K562 (cell line): ENCODE data around the gene MAGI2. TPM values are rescaled to one million over a fixed set of nuclear protein-coding genes. Genes with fewer than 3 reads are reported as not detected.

Experiments used
- CHCHD3 ChIP-seq: fragments of 250-450 bp; sonication (Bioruptor Pico); IDR thresholded peaks from 2 replicates; pipeline ENCODE4 v2.1.2; 2022; ENCODE audit warnings: mild to moderate bottlenecking
- KLF16 ChIP-seq: IDR thresholded peaks from 2 replicates; pipeline ENCODE4 v1.6.1; 2016; ENCODE audit warnings: antibody characterized with exemption
- MYBL2 ChIP-seq, 2 experiments: fragments of 450-650 bp in 1 of 2; sonication (generic) in 1 of 2; formaldehyde crosslinking in 1 of 2; IDR thresholded peaks; 2 replicates each; pipeline versions ENCODE4 v1.6.1 to v1.8.1; 2017 to 2022; ENCODE audit warnings: borderline replicate concordance in 1 of 2, inconsistent platforms in 1 of 2, low read depth in 1 of 2, mild to moderate bottlenecking in 1 of 2, missing genetic modification reagents in 1 of 2, moderate library complexity in 1 of 2
- RBFOX2 ChIP-seq: fragments of 200-400 bp; formaldehyde crosslinking; IDR thresholded peaks from 2 replicates; pipeline ENCODE4 v1.6.1; 2017; ENCODE audit warnings: low read depth, mild to moderate bottlenecking, low read length, moderate library complexity
- SRSF9 ChIP-seq: fragments of 200-400 bp; formaldehyde crosslinking; IDR thresholded peaks from 2 replicates; pipeline ENCODE4 v1.6.1; 2017; ENCODE audit warnings: low read depth, low read length, borderline replicate concordance
- U2AF2 ChIP-seq: fragments of 200-400 bp; formaldehyde crosslinking; optimal IDR thresholded peaks from 2 replicates; pipeline ENCODE3; 2017; ENCODE audit warnings: low read depth, mild to moderate bottlenecking, low read length
- ZBED1 ChIP-seq: IDR thresholded peaks from 2 replicates; pipeline ENCODE4 v1.6.1; 2014
- ZNF12 ChIP-seq: sonication (generic); formaldehyde crosslinking; IDR thresholded peaks from 2 replicates; pipeline ENCODE4 v1.4.0; 2020; ENCODE audit warnings: mild to moderate bottlenecking, missing genetic modification reagents
- ZNF311 ChIP-seq: fragments of 250-450 bp; sonication (Bioruptor Pico); IDR thresholded peaks from 2 replicates; pipeline ENCODE4 v1.4.0; 2020; ENCODE audit warnings: mild to moderate bottlenecking, moderate library complexity
- ZNF408 ChIP-seq: fragments of 250-450 bp; sonication (Bioruptor Pico); IDR thresholded peaks from 2 replicates; pipeline ENCODE4 v1.4.0; 2020; ENCODE audit warnings: low read depth, mild to moderate bottlenecking, moderate library complexity
- polyA plus RNA-seq, 8 experiments: library from polyadenylated mRNA; depleted of rRNA in 4 of 8; stranded (reverse) in 5 of 8; unstranded in 3 of 8; fragments of >200 nt; fragmentation: Nextera tagmentation in 2 of 8; fragmentation: Illumina TruSeq in 1 of 8; extraction: Ambion mirVana in 2 of 8; extraction: Trizol in 1 of 8; gene quantifications; 2 replicates each; pipeline versions ENCODE4 v1.2.1 to v1.2.3, GENCODE V29; 2011 to 2014; ENCODE audit warnings: inconsistent platforms in 1 of 8, missing spikeins in 1 of 8
- total RNA-seq, 7 experiments: library from RNA; depleted of rRNA in 6 of 7; stranded (reverse); fragments of >200 nt in 6 of 7; fragmentation: Illumina TruSeq in 2 of 7; extraction: Trizol in 2 of 7; gene quantifications; 2 replicates each; pipeline versions ENCODE4 v1.2.1 to v1.2.3, GENCODE V29; 2011 to 2021; ENCODE audit warnings: low replicate concordance in 1 of 7
- TF ChIP-seq, protein P1 (sequence below), 2 experiments: fragments of 450-650 bp; formaldehyde crosslinking in 1 of 2; IDR thresholded peaks; 2 replicates each; pipeline versions ENCODE4 v1.4.0 to v1.6.1; 2014 to 2020; ENCODE audit warnings: mild to moderate bottlenecking in 2 of 2, borderline replicate concordance in 1 of 2, low read depth in 1 of 2
- TF ChIP-seq, protein P2 (sequence below), 2 experiments: IDR thresholded peaks in 1 of 2; conservative IDR thresholded peaks in 1 of 2; 2 replicates each; pipeline ENCODE4 v1.6.1; 2016; ENCODE audit warnings: low read depth in 2 of 2, mild to moderate bottlenecking in 1 of 2, missing compliant biosample characterization in 1 of 2, missing genetic modification characterization in 1 of 2, moderate library complexity in 1 of 2
- TF ChIP-seq, protein P3 (sequence below): sonication (generic); formaldehyde crosslinking; IDR thresholded peaks from 2 replicates; pipeline ENCODE4 v1.8.1; 2023; ENCODE audit warnings: mild to moderate bottlenecking, missing genetic modification reagents

The MAGI2 gene
- total and polyA plus RNA-seq, 9 of the 15 experiments (the other 6 are each of a cell fraction or from before 2014, with no cell fraction given) = 0.27 to 1.4 (median 0.70) TPM

DNA sequence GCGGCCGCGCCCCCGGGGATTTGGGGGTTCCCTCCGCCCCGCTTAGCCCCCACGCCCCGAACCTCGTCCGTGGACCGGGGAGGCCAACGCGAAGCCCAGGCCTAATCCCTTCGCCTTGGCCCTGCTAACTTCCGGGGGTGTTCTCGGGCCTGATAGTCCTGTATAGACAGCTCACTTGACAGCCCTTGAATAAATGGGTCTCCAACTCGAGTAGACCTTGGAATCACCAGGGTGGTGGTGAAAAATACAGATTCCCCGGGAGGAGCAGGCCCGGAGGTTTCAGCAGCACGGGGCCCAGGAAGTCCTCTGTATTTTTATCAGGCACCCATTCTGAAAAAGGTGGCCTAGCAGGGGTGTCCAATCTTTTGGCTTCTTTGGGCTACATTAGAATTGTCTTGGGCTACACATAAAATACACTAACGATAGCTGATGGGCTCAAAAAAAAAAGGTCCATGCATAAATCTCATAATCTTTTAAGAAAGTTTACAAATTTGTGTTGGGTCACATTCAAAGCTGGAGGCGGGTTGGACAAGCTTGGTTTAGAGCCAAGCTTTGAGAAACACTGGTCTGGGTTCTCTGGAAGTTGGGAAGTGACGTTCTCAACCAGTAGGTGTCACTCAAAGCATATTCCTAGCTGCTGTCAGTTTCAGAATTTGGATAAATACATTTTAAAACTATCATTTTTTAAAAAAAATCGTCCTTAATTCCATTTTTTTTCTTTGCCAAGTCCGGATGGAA lies 1433.2 kb downstream of the MAGI2 start (continued):
- TF ChIP-seq, protein P1, sequence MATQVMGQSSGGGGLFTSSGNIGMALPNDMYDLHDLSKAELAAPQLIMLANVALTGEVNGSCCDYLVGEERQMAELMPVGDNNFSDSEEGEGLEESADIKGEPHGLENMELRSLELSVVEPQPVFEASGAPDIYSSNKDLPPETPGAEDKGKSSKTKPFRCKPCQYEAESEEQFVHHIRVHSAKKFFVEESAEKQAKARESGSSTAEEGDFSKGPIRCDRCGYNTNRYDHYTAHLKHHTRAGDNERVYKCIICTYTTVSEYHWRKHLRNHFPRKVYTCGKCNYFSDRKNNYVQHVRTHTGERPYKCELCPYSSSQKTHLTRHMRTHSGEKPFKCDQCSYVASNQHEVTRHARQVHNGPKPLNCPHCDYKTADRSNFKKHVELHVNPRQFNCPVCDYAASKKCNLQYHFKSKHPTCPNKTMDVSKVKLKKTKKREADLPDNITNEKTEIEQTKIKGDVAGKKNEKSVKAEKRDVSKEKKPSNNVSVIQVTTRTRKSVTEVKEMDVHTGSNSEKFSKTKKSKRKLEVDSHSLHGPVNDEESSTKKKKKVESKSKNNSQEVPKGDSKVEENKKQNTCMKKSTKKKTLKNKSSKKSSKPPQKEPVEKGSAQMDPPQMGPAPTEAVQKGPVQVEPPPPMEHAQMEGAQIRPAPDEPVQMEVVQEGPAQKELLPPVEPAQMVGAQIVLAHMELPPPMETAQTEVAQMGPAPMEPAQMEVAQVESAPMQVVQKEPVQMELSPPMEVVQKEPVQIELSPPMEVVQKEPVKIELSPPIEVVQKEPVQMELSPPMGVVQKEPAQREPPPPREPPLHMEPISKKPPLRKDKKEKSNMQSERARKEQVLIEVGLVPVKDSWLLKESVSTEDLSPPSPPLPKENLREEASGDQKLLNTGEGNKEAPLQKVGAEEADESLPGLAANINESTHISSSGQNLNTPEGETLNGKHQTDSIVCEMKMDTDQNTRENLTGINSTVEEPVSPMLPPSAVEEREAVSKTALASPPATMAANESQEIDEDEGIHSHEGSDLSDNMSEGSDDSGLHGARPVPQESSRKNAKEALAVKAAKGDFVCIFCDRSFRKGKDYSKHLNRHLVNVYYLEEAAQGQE (IDR thresholded peaks at IDR 0.05; ENCODE audit: borderline replicate concordance) = peak; percentile 54; the same call in 1 of the 2 replicates
- TF ChIP-seq, protein P1 (CRISPR knock-in tag; IDR thresholded peaks at IDR 0.05; ENCODE audit: low read depth) = no peak
- TF ChIP-seq MYBL2 (IDR thresholded peaks at IDR 0.05; ENCODE audit: low read depth) (no peak), MYBL2 (CRISPR knock-in tag; IDR thresholded peaks at IDR 0.05; ENCODE audit: borderline replicate concordance) (no peak), CHCHD3 (no peak), SRSF9 (no peak), ZBED1 (no peak), KLF16 (peak; percentile 62), U2AF2 (no peak), ZNF311 (CRISPR knock-in tag) (0 out of 2 replicates have a peak, but pooled peaks have one; percentile 22), ZNF408 (CRISPR knock-in tag) (no peak), RBFOX2 (no peak), ZNF12 (CRISPR knock-in tag) (no peak)
- TF ChIP-seq, protein P2, sequence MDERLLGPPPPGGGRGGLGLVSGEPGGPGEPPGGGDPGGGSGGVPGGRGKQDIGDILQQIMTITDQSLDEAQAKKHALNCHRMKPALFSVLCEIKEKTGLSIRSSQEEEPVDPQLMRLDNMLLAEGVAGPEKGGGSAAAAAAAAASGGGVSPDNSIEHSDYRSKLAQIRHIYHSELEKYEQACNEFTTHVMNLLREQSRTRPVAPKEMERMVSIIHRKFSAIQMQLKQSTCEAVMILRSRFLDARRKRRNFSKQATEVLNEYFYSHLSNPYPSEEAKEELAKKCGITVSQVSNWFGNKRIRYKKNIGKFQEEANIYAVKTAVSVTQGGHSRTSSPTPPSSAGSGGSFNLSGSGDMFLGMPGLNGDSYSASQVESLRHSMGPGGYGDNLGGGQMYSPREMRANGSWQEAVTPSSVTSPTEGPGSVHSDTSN (CRISPR knock-in tag; IDR thresholded peaks at IDR 0.05; ENCODE audit: low read depth) = no peak; the same call in 1 of the 2 replicates
- TF ChIP-seq, protein P2 (tag; conservative IDR thresholded peaks at IDR 0.05; ENCODE audit: low read depth) = peak; percentile 43; the same call in 1 of the 2 replicates
- TF ChIP-seq, protein P3, sequence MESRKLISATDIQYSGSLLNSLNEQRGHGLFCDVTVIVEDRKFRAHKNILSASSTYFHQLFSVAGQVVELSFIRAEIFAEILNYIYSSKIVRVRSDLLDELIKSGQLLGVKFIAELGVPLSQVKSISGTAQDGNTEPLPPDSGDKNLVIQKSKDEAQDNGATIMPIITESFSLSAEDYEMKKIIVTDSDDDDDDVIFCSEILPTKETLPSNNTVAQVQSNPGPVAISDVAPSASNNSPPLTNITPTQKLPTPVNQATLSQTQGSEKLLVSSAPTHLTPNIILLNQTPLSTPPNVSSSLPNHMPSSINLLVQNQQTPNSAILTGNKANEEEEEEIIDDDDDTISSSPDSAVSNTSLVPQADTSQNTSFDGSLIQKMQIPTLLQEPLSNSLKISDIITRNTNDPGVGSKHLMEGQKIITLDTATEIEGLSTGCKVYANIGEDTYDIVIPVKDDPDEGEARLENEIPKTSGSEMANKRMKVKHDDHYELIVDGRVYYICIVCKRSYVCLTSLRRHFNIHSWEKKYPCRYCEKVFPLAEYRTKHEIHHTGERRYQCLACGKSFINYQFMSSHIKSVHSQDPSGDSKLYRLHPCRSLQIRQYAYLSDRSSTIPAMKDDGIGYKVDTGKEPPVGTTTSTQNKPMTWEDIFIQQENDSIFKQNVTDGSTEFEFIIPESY (CRISPR knock-in tag) = no peak
